ENCODE results near the gene MOB3B. TPM values are rescaled to one million over a fixed set of nuclear protein-coding genes. Genes with fewer than 3 reads are reported as not detected.

Gene MOB3B
- total RNA-seq, 2 experiments from 2014 or later: 0.25 to 0.30 TPM

DNA sequence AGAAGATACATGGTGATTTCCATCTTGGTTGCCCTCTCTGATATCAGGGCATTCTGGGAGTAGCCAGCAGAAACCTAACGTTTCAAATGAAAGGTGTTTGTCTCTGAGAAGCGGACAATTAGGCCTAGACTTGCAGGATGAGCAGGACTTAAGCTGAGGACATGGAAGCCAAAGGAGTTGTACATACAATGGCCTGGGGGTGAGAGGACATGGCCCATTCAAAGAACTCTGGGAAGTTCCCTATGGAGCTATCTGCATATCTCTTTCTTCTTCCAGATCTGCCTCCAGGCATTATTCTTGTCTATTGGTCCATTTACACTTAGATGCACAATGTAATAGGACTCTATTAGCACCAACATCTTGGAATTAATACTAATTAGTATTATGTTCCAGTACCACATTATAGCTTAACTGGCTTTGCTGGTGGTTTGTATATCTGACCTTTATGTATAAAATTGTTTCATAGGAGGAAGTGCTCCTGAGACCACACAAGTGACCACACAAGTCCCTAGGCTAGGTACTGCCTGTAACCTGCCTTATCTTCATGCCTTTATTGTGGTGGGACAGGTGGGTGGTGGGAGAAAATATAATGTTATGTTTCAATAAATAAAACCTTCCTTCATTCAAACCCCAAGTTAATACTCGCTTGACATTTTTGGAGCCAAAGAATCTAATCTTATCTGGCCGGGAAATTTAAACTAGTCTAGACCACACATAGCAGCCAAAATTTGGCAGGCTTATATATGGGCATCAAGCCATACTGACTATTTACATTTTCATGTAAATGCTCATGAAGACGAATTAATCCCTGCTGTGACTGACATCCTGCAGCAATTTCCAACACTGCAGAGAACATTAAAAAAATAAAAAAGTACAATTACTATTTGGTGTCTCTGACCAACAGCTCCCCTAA is 180.6 kb downstream of the MOB3B start:
- H3K36me3 ChIP-seq (ENCODE audit: insufficient read depth, low read length): no peaks in the 10 kb centered on the region
- Mint-ChIP-seq H3K36me3 (ENCODE audit: low read depth) (no peaks in the 10 kb centered on the region), H3K4me3 (no peak overlapping the region), H3K9me3 (no peaks in the 10 kb centered on the region), H3K27me3 (no peaks in the 10 kb centered on the region), H3K4me1 (ENCODE audit: low read depth) (peaks cover 7% of the 10 kb centered on the region), H3K27ac (no peak overlapping the region)
- H3K27ac ChIP-seq (ENCODE audit: low read depth in 1 of 2, low read length in 2 of 2): no peak overlapping the region
- ChIA-PET POLR2A (no interaction called here), CTCF (no interaction called here)
- H3K4me1 ChIP-seq (ENCODE audit: insufficient read depth, low read length): peaks cover 2% of the 10 kb centered on the region
- no peaks in the 10 kb centered on the region for H3K27me3 ChIP-seq (ENCODE audit: control insufficient read depth in 1 of 2, insufficient read depth in 2 of 2, low read length in 2 of 2)
- ATAC-seq (ENCODE audit: poor library complexity): no peak
- TF ChIP-seq CTCF (IDR thresholded peaks at IDR 0.05): no peak
- H3K4me3 ChIP-seq (ENCODE audit: low read length): no peak overlapping the region
- intact Hi-C loops (cut with DNase I, micrococcal nuclease): no loop called here
- no peaks in the 10 kb centered on the region for H3K9me3 ChIP-seq (ENCODE audit: control insufficient read depth in 1 of 2, insufficient read depth in 1 of 2, low read length in 2 of 2)
- no peak for DNase-seq

DNA sequence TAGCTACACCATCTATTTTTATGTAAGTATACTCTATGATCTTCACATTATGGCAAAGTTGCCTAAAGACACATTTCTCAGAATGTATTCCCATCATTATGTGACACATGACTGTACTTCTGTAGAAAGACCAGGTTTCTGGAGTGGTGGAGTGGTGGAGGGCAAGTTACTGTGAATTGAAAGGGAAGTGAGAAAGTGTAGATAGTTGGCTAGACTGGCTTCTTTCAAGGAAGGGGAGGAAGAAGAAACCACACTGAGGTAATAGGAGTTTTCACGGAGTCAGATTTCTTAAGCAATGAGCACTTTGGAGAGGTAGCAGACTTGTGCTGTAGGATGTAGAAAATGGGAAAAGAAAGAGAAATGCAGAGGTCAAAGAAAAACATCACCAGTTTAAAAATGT is 181.7 kb downstream of the MOB3B start:
- no peaks in the 10 kb centered on the region for H3K9me3 Mint-ChIP-seq
- H3K4me1 Mint-ChIP-seq (ENCODE audit: low read depth): peaks cover 6% of the 10 kb centered on the region
- no peaks in the 10 kb centered on the region for H3K36me3 ChIP-seq (ENCODE audit: insufficient read depth, low read length)
- H3K4me3 ChIP-seq (ENCODE audit: low read length): no peak overlapping the region
- intact Hi-C loops (cut with DNase I, micrococcal nuclease): no loop called here
- no peak overlapping the region for H3K27ac ChIP-seq (ENCODE audit: low read depth in 1 of 2, low read length in 2 of 2)
- H3K9me3 ChIP-seq (ENCODE audit: control insufficient read depth in 1 of 2, insufficient read depth in 1 of 2, low read length in 2 of 2): no peaks in the 10 kb centered on the region
- CTCF ChIA-PET: no interaction called here
- H3K27me3 ChIP-seq (ENCODE audit: control insufficient read depth in 1 of 2, insufficient read depth in 2 of 2, low read length in 2 of 2): no peaks in the 10 kb centered on the region
- no peak overlapping the region for H3K4me3 Mint-ChIP-seq
- ATAC-seq (ENCODE audit: poor library complexity) (no peak), DNase-seq (no peak)
- no peaks in the 10 kb centered on the region for H3K36me3 Mint-ChIP-seq (ENCODE audit: low read depth)
- H3K27me3 Mint-ChIP-seq: no peaks in the 10 kb centered on the region
- H3K27ac Mint-ChIP-seq: no peak overlapping the region
- POLR2A ChIA-PET: no interaction called here
- TF ChIP-seq CTCF (IDR thresholded peaks at IDR 0.05): no peak
- H3K4me1 ChIP-seq (ENCODE audit: insufficient read depth, low read length): peaks cover 2% of the 10 kb centered on the region

DNA sequence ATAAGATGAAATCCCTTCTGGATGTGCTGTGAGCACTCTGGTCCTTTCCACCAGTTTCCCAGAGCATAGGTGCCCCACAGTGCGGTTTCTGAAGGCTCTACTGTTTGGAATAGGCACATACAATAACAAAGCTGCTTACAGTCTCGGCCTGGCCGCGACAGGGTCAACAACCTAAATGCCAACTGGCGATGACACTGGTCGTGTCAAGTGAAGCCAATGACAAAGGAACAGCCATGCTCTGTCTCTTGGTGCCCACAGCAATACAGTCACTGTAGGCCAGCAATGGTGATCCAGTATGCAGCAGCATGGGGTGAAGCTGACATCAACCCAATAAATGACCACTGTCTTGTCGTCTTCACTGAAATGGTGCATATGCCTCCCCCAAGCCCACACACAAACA is 184.8 kb downstream of the MOB3B start:
- H3K4me3 Mint-ChIP-seq: no peak overlapping the region
- TF ChIP-seq CTCF (IDR thresholded peaks at IDR 0.05): no peak
- intact Hi-C loops (cut with DNase I, micrococcal nuclease): no loop called here
- POLR2A ChIA-PET: no interaction called here
- H3K4me3 ChIP-seq (ENCODE audit: low read length): no peak overlapping the region
- peaks cover 0 to 3% of the 10 kb centered on the region in 2 experiments for H3K9me3 ChIP-seq (ENCODE audit: control insufficient read depth in 1 of 2, insufficient read depth in 1 of 2, low read length in 2 of 2)
- H3K36me3 ChIP-seq (ENCODE audit: insufficient read depth, low read length): no peaks in the 10 kb centered on the region
- ATAC-seq (ENCODE audit: poor library complexity) (no peak), DNase-seq (no peak)
- H3K4me1 ChIP-seq (ENCODE audit: insufficient read depth, low read length): no peaks in the 10 kb centered on the region
- H3K27me3 ChIP-seq (ENCODE audit: control insufficient read depth in 1 of 2, insufficient read depth in 2 of 2, low read length in 2 of 2): no peaks in the 10 kb centered on the region
- H3K27ac Mint-ChIP-seq: no peak overlapping the region
- CTCF ChIA-PET: interaction anchor here (1.1 kb wide), 1 partner anchor 15 kb away, joined by 3 read pairs; no protein-coding TSS in a partner anchor
- no peaks in the 10 kb centered on the region for H3K27me3 Mint-ChIP-seq
- H3K4me1 Mint-ChIP-seq (ENCODE audit: low read depth): no peaks in the 10 kb centered on the region
- no peaks in the 10 kb centered on the region for H3K36me3 Mint-ChIP-seq (ENCODE audit: low read depth)
- no peak overlapping the region for H3K27ac ChIP-seq (ENCODE audit: low read depth in 1 of 2, low read length in 2 of 2)
- no peaks in the 10 kb centered on the region for H3K9me3 Mint-ChIP-seq
